Peyer's patch (tissue), 4 donors: ENCODE measurements around the gene SVBP. TPM values are rescaled to one million over a fixed set of nuclear protein-coding genes. Genes with fewer than 3 reads are reported as not detected.

Experiments
- DNase-seq, 3 donors: peaks; one replicate each; pipeline ENCODE4 v3.0.0-alpha.2; 2017 to 2019
- H3K27ac ChIP-seq, 4 donors: fragments of 200-600 bp; sonication (generic); one replicate each; pipeline ENCODE4 v1.5.1; 2016 to 2019
- H3K27me3 ChIP-seq, 2 donors: fragments of 200-600 bp; sonication (generic); one replicate each; pipeline ENCODE4 v1.5.1; 2019
- H3K36me3 ChIP-seq, 3 donors: fragments of 200-600 bp; sonication (generic); one replicate each; pipeline ENCODE4 v1.5.1; 2016 to 2019
- H3K4me1 ChIP-seq, 4 donors: fragments of 200-600 bp; sonication (generic); one replicate each; pipeline ENCODE4 v1.5.1; 2016 to 2019
- H3K4me3 ChIP-seq, 4 donors: fragments of 200-600 bp; sonication (generic); 1 replicate in 3 of 4; 2 replicates in 1 of 4; pipeline ENCODE4 v1.5.1; 2016 to 2019; ENCODE audit warnings: mild to moderate bottlenecking in 1 of 4
- H3K9me3 ChIP-seq, 4 donors: fragments of 200-600 bp; sonication (generic); one replicate each; pipeline ENCODE4 v1.5.1; 2016 to 2019; ENCODE audit warnings: mild to moderate bottlenecking in 1 of 4
- CTCF ChIP-seq, 6 experiments: fragments of 450-650 bp in 4 of 6; fragments of 200-600 bp in 2 of 6; sonication (generic) in 1 of 6; IDR thresholded peaks; one replicate each; pipeline ENCODE4 v1.5.1; 2017 to 2019; ENCODE audit warnings: antibody characterized with exemption in 6 of 6, mild to moderate bottlenecking in 3 of 6, moderate library complexity in 1 of 6
- POLR2A ChIP-seq, 2 donors: fragments of 450-650 bp; IDR thresholded peaks; one replicate each; pipeline ENCODE4 v1.5.1; 2017; ENCODE audit warnings: antibody characterized with exemption in 2 of 2, mild to moderate bottlenecking in 2 of 2, moderate library complexity in 2 of 2
- total RNA-seq, 4 donors: library from RNA; depleted of rRNA; stranded (reverse); fragments of >200 nt; gene quantifications; one replicate each; pipeline ENCODE4 v1.1.0, GENCODE V29; 2016

Gene SVBP
- total RNA-seq, 4 donors from 2014 or later: 12.2 to 16.8 (median 16.6) TPM; not detected in 1

DNA sequence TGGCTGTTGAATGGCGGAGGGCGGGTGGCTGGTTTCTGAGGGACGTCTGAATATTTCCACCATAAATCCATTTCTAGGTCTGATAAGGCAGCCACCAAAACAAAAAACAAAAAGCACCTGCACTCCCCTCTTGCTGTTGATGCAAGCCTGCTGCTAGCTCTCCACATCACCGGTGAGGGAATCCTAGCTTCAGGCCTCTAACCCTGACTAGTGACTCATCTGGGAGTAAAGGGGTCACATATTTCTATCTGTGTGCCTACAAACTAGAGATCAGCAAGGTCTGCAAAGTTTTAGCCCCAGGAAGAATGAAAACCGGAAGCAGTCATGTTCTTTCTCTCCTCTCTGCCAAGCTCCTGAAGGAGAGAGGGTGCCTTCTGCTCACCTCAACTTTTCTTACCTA, 10.6 kb downstream of the SVBP start:
- TF ChIP-seq CTCF (IDR thresholded peaks at IDR 0.05) (no peak), POLR2A (IDR thresholded peaks at IDR 0.05) (no peak)
- Histone ChIP-seq H3K9me3 (no peaks in the 10 kb centered on the region), H3K27me3 (no peaks in the 10 kb centered on the region), H3K4me1 (no peaks in the 10 kb centered on the region), H3K4me3 (no peak overlapping the region), H3K36me3 (no peaks in the 10 kb centered on the region), H3K27ac (no peak overlapping the region)
- no peak for DNase-seq

GRCh38 chr1:42806171-42806570, 11.0 kb downstream of the SVBP start:
- no peak for DNase-seq
- Histone ChIP-seq H3K27me3 (no peaks in the 10 kb centered on the region), H3K27ac (no peak overlapping the region), H3K36me3 (no peaks in the 10 kb centered on the region), H3K9me3 (no peaks in the 10 kb centered on the region), H3K4me1 (no peaks in the 10 kb centered on the region), H3K4me3 (no peak overlapping the region)
- TF ChIP-seq POLR2A (IDR thresholded peaks at IDR 0.05) (no peak), CTCF (IDR thresholded peaks at IDR 0.05) (no peak)

GRCh38 chr1:42801832-42802473, 15.2 kb downstream of the SVBP start:
- H3K4me1 ChIP-seq: no peaks in the 10 kb centered on the region
- H3K4me3 ChIP-seq: no peak overlapping the region
- no peak for TF ChIP-seq CTCF (IDR thresholded peaks at IDR 0.05)
- no peak for TF ChIP-seq POLR2A (IDR thresholded peaks at IDR 0.05)
- no peaks in the 10 kb centered on the region for H3K27me3 ChIP-seq
- no peak for DNase-seq
- no peaks in the 10 kb centered on the region for H3K36me3 ChIP-seq
- H3K27ac ChIP-seq: no peak overlapping the region
- H3K9me3 ChIP-seq: no peaks in the 10 kb centered on the region

DNA sequence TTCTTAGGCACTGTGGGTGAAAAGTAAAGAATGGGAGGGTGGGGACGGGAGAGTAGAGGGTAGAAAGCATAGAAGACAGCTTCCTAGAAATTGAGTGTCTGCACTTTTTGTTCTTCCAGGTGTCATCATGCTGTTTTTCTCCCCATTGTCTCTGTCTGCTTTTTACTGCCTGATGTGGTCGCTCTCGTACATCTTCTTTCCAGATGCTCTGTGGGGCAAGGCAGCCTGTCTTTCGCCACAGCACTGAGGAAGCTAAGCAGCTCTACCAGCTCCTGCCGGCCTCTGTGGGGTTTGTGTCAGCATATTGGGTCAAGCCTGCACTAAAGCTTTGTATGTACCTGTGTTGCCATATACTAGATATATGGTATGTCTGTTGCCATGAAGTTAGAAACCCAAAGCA, 19.2 kb downstream of the SVBP start:
- DNase-seq: no peak

GRCh38 chr1:42797414-42797813, 19.8 kb downstream of the SVBP start:
- H3K27ac ChIP-seq: no peak overlapping the region
- no peaks in the 10 kb centered on the region for H3K27me3 ChIP-seq
- no peak for DNase-seq
- TF ChIP-seq POLR2A (IDR thresholded peaks at IDR 0.05): no peak
- TF ChIP-seq CTCF (IDR thresholded peaks at IDR 0.05): no peak
- H3K4me1 ChIP-seq: no peaks in the 10 kb centered on the region
- no peak overlapping the region for H3K4me3 ChIP-seq
- H3K9me3 ChIP-seq: no peaks in the 10 kb centered on the region
- no peaks in the 10 kb centered on the region for H3K36me3 ChIP-seq

More for the DNA sequence above, 19.2 kb downstream of the SVBP start:
- H3K4me1 ChIP-seq: no peaks in the 10 kb centered on the region
- H3K9me3 ChIP-seq: no peaks in the 10 kb centered on the region
- no peak overlapping the region for H3K4me3 ChIP-seq
- TF ChIP-seq POLR2A (IDR thresholded peaks at IDR 0.05) (no peak), CTCF (IDR thresholded peaks at IDR 0.05) (no peak)
- no peaks in the 10 kb centered on the region for H3K36me3 ChIP-seq
- H3K27ac ChIP-seq: no peak overlapping the region
- H3K27me3 ChIP-seq: no peaks in the 10 kb centered on the region

DNA sequence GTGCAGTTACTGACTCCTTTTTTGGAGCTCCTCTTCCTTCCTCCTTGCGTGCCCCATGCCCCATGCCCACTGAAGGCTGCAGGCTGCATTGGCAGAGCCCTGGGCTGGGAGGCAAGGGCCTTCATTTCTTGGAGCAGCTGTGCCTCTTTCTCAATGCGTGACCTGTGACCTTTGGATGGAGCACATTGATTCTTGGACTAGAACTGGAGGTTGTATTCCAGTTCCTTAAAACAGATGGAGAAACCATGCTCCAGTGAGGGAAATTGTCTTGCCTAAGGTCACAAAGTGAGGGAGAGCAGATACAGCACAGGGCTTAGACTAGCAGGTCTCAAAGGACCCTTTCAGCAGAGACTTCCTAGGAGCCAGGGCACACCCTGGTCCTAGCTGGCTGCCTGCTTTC, 23.4 kb downstream of the SVBP start:
- no peak overlapping the region for H3K27ac ChIP-seq
- H3K4me3 ChIP-seq: no peak overlapping the region
- H3K4me1 ChIP-seq: no peaks in the 10 kb centered on the region
- TF ChIP-seq CTCF (IDR thresholded peaks at IDR 0.05) (no peak), POLR2A (IDR thresholded peaks at IDR 0.05) (no peak)
- no peak for DNase-seq
- H3K36me3 ChIP-seq: no peaks in the 10 kb centered on the region
- H3K9me3 ChIP-seq: no peaks in the 10 kb centered on the region
- no peaks in the 10 kb centered on the region for H3K27me3 ChIP-seq
